Peyer's patch (tissue), 4 donors: ENCODE data around the gene SEMA5A.

Source experiments
- CTCF ChIP-seq, 6 experiments: fragments of 450-650 bp in 4 of 6; fragments of 200-600 bp in 2 of 6; sonication (generic) in 1 of 6; IDR thresholded peaks; one replicate each; pipeline ENCODE4 v1.5.1; 2017 to 2019; ENCODE audit warnings: antibody characterized with exemption in 6 of 6, mild to moderate bottlenecking in 3 of 6, moderate library complexity in 1 of 6
- POLR2A ChIP-seq, 2 donors: fragments of 450-650 bp; IDR thresholded peaks; one replicate each; pipeline ENCODE4 v1.5.1; 2017; ENCODE audit warnings: antibody characterized with exemption in 2 of 2, mild to moderate bottlenecking in 2 of 2, moderate library complexity in 2 of 2

DNA sequence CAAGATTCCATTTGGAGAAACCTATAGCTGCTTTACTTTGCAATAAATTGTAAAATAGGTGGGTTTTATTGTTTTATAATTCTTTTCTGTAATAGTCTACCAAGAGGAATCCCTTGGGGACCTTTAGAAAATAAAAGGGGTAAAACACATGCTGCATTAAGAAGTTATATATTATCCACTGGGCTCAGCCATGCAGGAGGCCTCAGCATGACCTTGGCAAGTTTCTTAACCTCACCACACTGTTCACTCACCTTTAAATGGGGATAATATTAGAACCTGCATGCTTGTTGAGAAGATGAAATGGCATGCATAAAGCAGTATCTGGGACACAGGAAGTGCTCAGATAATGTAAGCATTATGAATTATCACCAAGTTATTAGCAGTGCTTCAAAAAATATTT, 120.2 kb downstream of the SEMA5A start:
- no peak for TF ChIP-seq CTCF (IDR thresholded peaks at IDR 0.05)
- no peak for TF ChIP-seq POLR2A (IDR thresholded peaks at IDR 0.05)
